Body of pancreas (tissue), 4 donors: ENCODE measurements around the gene PRDM15.

Experiments used
- CTCF ChIP-seq, 7 experiments: fragments of 450-650 bp in 4 of 7; fragments of 200-600 bp in 3 of 7; sonication (generic) in 3 of 7; IDR thresholded peaks; one replicate each; pipeline ENCODE4 v1.5.1; 2016 to 2019; ENCODE audit warnings: antibody characterized with exemption in 7 of 7
- POLR2A ChIP-seq, 3 donors: fragments of 450-650 bp; IDR thresholded peaks; one replicate each; pipeline ENCODE4 v1.6.1; 2016; ENCODE audit warnings: antibody characterized with exemption in 3 of 3, mild to moderate bottlenecking in 2 of 3

GRCh38 chr21:41888749-41889376 is 9.7 kb upstream of the PRDM15 start:
- TF ChIP-seq CTCF (IDR thresholded peaks at IDR 0.05) (no peak), POLR2A (IDR thresholded peaks at IDR 0.05) (no peak)
